ENCODE data around the gene OSTF1. TPM values are rescaled to one million over a fixed set of nuclear protein-coding genes. Genes with fewer than 3 reads are reported as not detected.

OSTF1 gene
- total RNA-seq, 1 donor from 2014 or later: 25.7 TPM

DNA sequence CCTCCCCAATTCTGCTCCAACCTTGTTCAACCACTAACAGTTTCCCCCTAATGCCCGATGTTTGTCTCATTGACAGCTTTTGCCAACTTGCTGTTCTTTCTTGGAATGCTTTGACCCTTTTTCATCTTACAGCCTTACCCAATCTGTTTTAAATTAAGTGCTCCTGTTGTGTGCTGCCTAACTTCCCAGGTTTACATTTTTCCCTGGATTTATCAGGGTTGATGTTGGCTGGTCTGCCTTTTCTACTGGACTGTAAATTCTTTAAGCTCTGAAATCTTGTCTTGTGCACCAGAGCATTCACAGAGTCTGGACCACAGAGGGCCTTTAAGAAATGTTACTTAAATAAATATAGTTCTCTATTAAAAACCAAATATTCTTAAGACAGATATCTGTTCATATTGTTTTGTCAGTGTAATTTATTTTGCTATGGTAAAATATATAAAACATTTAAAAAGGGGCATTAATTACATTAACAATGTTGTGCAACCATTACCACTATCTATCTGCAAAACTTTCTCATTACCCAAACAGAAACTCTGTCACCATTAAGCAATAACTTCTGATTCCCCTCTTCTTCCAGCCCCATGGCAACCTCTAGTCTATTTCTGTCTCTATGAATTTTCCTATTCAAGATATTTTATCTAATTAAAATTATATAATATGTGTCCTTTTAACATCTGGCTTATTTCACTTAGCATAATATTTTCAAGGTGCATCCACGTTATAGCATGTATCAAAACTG lies 73.0 kb downstream of the OSTF1 start:
- DNase-seq (ENCODE audit: low spot score): no peak
- peak; percentile 64 for ATAC-seq

- DNase-seq (ENCODE audit: low spot score) (peak; percentile 84), ATAC-seq (peak; percentile 89)
These were observed 75.5 kb downstream of the OSTF1 start for GRCh38 chr9:75163764-75164163.

DNA sequence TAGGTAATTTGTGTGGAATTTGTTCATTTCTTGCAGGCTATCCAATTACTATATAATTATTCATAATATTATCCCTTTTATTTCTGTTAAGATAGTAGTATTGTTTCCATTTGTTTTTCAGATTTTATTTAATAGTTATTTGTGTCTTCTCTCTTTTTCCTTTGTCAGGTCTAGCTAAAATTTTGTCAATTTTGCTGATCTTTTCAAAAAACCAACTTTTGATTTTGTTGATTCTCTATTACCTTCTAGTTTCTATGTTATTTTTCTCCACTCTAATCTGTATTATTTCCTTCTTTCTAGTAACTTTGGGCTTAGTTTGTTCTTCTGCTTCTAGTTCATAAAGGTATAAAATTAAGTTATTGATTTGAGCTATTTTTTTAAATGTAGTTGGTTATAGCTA lies 76.3 kb downstream of the OSTF1 start:
- ATAC-seq (no peak), DNase-seq (ENCODE audit: low spot score) (no peak)

- ATAC-seq: no peak
- no peak for DNase-seq (ENCODE audit: low spot score)
These were observed 79.0 kb downstream of the OSTF1 start for GRCh38 chr9:75167281-75167680.

- ATAC-seq (no peak), DNase-seq (ENCODE audit: low spot score) (no peak)
These were observed 80.2 kb downstream of the OSTF1 start for GRCh38 chr9:75168270-75169178.

DNA sequence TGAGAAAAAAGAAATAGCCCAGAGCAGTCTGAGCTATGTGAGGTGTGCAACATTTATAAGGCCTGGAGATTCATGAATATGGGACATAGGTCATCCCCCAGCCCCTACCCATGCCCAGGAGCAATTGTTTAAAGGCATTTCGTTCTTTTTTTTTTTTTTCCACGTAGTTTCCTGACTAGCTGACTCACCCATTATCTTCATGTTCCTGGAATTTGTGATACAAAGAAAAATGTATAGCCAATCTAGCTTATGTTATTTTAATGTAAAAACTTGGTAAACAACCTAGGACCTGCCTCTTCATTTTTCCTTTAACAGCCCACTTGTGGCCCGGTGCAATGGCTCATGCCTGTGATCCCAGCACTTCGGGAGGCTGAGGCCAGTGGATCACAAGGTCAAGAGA lies 81.3 kb downstream of the OSTF1 start:
- no peak for ATAC-seq
- no peak for DNase-seq (ENCODE audit: low spot score)

DNA sequence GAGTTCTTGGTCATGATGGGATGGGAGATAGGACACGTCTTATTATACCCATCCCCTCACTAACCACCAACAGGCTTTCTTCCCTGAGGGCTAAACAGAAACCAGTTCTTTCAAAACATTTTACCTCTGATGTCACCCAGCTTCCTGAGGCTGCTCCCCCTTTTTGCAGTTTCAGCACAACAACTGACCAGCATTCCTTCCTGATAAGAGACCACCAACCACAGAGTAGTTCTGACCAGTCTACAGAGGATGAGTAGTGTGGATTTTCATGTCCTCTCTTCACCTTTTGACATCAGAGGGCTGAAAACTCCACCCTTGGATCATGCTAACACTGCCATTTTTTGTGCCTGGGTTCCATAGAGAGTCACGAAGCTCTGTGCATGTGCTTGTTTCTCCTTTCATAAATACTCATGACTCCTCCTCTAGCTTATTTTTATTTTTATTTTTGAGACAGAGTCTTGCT lies 82.6 kb downstream of the OSTF1 start:
- DNase-seq (ENCODE audit: low spot score): no peak
- ATAC-seq: no peak

GRCh38 chr9:75175395-75175794 lies 87.1 kb downstream of the OSTF1 start:
- DNase-seq (ENCODE audit: low spot score): peak; percentile 51
- ATAC-seq: peak; percentile 80

- no peak for DNase-seq (ENCODE audit: low spot score)
These were observed 87.7 kb downstream of the OSTF1 start for GRCh38 chr9:75176037-75176436.

DNA sequence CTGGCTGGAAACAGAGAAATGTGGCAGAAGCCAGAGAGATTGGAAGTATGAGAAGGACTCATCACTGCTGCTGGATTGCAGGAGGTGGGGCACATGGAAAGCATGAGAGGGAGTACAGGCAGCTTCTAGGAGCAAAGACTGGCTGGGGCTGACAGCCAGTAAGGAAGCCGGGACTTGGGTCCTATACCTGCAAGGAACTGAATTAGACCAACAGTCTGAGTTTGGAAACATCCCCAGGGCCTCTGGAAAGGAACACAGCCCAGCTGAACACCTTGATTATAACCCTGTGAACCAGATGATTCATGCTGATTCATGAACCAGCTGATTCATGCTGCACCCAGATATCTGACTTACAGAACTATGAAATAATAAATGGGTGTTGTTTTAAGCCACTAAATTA lies 93.4 kb downstream of the OSTF1 start:
- no peak for ATAC-seq
- DNase-seq (ENCODE audit: low spot score): no peak

More at GRCh38 chr9:75176037-75176436, 87.7 kb downstream of the OSTF1 start:
- no peak for ATAC-seq

- ATAC-seq: no peak
These were observed 95.0 kb downstream of the OSTF1 start for GRCh38 chr9:75183306-75183705.

DNA sequence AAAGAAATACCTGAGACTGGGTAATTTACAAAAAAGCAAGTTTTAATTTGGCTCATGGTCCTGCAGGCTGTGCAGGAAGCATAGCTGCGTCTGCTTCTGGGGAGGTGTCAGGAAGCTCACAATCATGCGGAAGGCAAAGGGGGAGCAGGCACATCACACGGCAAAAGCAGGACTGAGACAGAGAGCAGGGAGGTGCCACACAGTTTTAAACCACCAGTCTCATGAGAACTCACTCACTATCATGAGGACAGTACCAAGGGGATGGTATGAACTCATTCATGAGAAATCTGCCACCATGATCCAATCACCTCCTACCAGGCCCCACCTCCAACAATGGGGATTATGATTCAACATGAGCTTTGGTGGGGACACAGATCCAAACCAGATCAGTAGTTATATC lies 96.2 kb downstream of the OSTF1 start:
- no peak for ATAC-seq

More at GRCh38 chr9:75183306-75183705, 95.0 kb downstream of the OSTF1 start:
- DNase-seq (ENCODE audit: low spot score): no peak

DNA sequence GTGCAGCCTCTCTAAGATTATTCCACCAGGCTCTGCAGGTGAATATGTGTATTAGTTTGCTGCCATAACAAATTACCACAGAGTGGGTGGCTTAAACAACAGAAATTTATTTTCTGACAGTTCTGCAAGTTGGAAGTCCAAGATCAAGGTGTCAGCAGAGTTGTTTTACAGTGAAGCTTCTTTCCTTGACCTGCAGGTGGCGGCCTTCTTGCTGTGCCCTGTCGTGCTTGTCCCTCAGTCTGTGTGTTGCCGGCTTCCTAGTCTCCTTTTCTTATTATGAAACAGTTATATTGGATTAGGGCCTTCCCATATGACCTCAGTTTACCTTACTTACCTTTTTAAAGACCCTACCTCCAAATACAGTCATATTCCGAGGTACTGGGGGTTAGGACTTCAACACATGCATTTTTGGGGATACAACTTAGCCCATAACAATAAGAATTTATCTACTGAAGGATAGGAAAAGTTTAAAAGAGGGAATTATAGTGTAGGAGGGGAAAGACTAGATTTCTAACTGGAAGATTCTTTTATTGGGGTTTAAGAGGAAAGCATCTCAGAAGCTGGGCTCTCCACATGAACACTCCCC lies 97.4 kb downstream of the OSTF1 start:
- ATAC-seq: peak; percentile 94

More for the DNA sequence above, 96.2 kb downstream of the OSTF1 start:
- DNase-seq (ENCODE audit: low spot score): no peak

DNA sequence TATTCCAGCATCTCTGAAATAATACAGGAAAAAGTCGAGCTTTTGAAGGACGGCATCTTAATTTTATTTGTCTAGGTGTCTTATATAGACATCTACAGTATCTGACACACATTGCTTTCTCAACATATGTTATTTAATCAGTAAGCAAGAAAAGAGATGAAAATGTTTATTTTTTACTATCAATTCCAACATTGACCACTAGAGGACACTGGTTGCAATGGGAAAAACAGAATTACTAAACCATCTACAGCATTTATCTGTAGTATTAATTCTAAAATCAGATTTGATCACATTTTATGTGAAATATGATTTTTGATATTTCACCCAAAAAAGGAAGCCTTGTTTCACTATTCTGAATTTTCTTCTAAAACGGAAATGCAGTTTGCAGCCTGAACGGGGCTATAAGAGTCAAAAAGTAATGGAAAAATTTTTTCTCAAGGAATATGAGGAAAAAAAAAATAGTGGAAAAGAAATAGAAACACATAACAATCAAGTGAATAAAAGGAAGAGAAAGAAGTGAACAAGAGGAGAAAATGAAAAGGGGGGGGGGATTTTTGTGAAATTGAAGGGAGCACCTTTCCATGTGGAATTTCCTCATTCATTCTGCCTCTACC lies 98.6 kb downstream of the OSTF1 start:
- DNase-seq (ENCODE audit: low spot score) (no peak), ATAC-seq (peak; percentile 71)

More for the DNA sequence above, 97.4 kb downstream of the OSTF1 start:
- DNase-seq (ENCODE audit: low spot score): peak; percentile 53

DNA sequence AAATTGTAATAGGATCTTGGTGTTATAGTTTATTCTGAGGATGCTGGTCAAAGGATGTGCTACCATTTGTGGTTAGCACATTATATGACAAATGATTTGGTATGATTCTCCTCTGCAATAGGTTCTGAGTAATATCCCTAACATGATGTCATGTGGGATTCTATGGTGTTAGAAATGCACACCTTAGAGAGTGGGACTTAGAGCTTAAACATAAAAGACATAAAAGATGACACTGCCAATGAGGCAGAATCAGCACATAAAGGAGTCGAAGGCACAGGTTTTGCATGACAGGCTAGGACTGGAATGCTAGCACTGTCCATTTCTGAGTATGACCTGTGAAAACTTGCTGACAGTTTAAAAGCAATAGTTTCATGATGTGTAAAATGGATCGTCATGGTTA lies 100.4 kb downstream of the OSTF1 start:
- DNase-seq (ENCODE audit: low spot score) (no peak), ATAC-seq (no peak)

GRCh38 chr9:75190762-75191161 lies 102.4 kb downstream of the OSTF1 start:
- DNase-seq (ENCODE audit: low spot score) (no peak), ATAC-seq (no peak)

Other genes with a start within 250 kb of the OSTF1 start
- 0.03 TPM for gene TRPM6, start 200.6 kb upstream of the OSTF1 start, total RNA-seq
- gene C9orf40, start 135.6 kb upstream of the OSTF1 start, total RNA-seq: 2.0 TPM
- 13.8 TPM for gene CARNMT1, start 60.2 kb upstream of the OSTF1 start, total RNA-seq
- gene NMRK1, start 359 bp upstream of the OSTF1 start, total RNA-seq: 32.9 TPM

Data from left lobe of liver (tissue), 2 donors.